AG04450 (cell line): ENCODE results near the gene ABCC10. TPM values are rescaled to one million over a fixed set of nuclear protein-coding genes. Genes with fewer than 3 reads are reported as not detected.

Experiments used
- CTCF ChIA-PET: fragments of 300-600, 350-600 bp; formaldehyde crosslinking; extraction: SDS; loops from one replicate; lab custom pipeline; 2022; ENCODE audit warnings: antibody characterized with exemption, inconsistent platforms; lab: Charles Lee
- POLR2A ChIA-PET: fragments of 350-600 bp; formaldehyde crosslinking; extraction: SDS; loops from one replicate; lab custom pipeline; 2021; ENCODE audit warnings: antibody characterized with exemption, inconsistent platforms; lab: Yijun Ruan, JAX
- DNase-seq: peaks from one replicate; pipeline ENCODE4 v3.0.0-alpha.2; 2011; ENCODE audit warnings: low read depth, low spot score
- H3K27ac ChIP-seq: one replicate; pipeline ENCODE4 v1.5.1; 2012; ENCODE audit warnings: low read depth, low read length, control low read depth
- H3K27me3 ChIP-seq: one replicate; pipeline ENCODE4 v1.6.0; 2012; ENCODE audit warnings: low read length; ENCODE audit not compliant: control insufficient read depth, insufficient read depth
- H3K4me3 ChIP-seq: 2 replicates; pipeline ENCODE4 v1.5.1; 2011; ENCODE audit warnings: mild to moderate bottlenecking, low read depth, low read length, control low read depth
- H3K9me3 ChIP-seq: 2 replicates; pipeline ENCODE4 v1.5.1; 2012; ENCODE audit warnings: low read length; ENCODE audit not compliant: control insufficient read depth, insufficient read depth
- polyA plus RNA-seq: library from polyadenylated mRNA; depleted of rRNA; stranded (reverse); fragments of >200 nt; gene quantifications from 2 replicates; pipeline ENCODE4 v1.2.3, GENCODE V29; 2011
- TF ChIP-seq, protein P1 (sequence below): IDR thresholded peaks from 2 replicates; pipeline ENCODE4 v1.5.1; 2011; ENCODE audit warnings: low read depth, low read length, control low read depth, inconsistent platforms

Gene ABCC10
- polyA plus RNA-seq, 1 experiment = 12.0 TPM

DNA sequence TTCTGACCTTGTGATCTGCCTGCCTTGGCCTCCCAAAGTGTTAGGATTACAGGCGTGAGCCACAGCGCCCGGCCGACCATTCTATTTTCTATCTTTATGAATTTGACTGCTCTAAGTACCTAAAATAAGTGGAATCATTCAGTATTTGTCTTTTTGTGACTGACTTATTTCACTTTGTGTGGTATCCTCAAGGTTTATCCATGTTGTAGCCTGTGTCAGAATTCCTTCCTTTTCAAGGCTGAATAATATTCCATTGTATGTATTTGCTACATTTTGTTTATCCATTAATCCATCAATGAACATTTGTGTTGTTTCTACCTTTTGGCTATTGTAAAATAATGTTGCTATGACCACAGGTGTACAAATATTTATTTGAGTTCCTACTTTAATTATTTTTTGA lies 45.2 kb downstream of the ABCC10 start:
- TF ChIP-seq, protein P1, sequence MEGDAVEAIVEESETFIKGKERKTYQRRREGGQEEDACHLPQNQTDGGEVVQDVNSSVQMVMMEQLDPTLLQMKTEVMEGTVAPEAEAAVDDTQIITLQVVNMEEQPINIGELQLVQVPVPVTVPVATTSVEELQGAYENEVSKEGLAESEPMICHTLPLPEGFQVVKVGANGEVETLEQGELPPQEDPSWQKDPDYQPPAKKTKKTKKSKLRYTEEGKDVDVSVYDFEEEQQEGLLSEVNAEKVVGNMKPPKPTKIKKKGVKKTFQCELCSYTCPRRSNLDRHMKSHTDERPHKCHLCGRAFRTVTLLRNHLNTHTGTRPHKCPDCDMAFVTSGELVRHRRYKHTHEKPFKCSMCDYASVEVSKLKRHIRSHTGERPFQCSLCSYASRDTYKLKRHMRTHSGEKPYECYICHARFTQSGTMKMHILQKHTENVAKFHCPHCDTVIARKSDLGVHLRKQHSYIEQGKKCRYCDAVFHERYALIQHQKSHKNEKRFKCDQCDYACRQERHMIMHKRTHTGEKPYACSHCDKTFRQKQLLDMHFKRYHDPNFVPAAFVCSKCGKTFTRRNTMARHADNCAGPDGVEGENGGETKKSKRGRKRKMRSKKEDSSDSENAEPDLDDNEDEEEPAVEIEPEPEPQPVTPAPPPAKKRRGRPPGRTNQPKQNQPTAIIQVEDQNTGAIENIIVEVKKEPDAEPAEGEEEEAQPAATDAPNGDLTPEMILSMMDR = no peak
- no peak overlapping the region for H3K4me3 ChIP-seq
- no peaks in the 10 kb centered on the region for H3K27me3 ChIP-seq
- ChIA-PET POLR2A (no interaction called here), CTCF (no interaction called here)
- no peak overlapping the region for H3K27ac ChIP-seq
- H3K9me3 ChIP-seq = no peaks in the 10 kb centered on the region
- DNase-seq = no peak

DNA sequence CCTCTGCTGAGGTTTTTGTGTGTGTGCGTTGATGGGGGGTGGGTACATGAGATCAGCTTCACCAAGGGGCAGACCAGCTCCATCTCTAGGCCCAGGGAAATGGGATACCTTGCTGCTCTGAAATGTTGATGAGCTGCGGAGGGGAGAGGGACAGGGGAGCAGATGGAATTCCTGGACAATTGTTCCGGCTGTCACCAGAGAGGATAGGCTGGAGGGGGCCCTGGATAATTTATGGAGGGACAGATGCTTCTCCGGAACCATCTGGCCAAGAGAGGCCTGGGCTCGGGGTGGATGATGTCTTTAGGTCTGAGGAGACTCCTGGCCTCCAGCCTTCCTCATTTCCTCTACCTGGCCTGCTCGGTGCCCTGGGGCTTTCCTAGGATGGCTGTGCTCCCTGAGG lies 48.2 kb downstream of the ABCC10 start:
- ChIA-PET POLR2A (no interaction called here), CTCF (no interaction called here)
- TF ChIP-seq, protein P1 = no peak
- H3K27ac ChIP-seq = no peak overlapping the region
- no peak overlapping the region for H3K4me3 ChIP-seq
- no peaks in the 10 kb centered on the region for H3K9me3 ChIP-seq
- no peak for DNase-seq
- H3K27me3 ChIP-seq = no peaks in the 10 kb centered on the region

DNA sequence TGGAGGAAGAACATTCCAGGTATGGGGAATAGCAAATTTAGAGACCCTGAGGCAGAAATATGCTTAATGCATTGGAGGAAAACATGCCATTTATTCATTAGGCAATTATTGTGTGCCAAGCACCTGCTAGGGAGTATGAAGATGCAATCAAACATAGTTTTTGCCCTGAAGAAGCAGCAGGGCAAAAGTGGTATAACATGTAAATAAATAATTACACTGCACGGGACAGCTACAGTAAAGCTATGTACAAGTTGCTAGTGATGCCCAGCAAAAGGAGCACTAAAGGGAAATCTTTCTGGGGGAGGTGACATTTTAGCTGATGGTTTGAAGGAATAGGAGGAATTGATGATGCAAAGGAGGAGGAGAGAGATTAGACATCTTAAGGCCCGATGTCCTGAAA lies 49.4 kb downstream of the ABCC10 start:
- Histone ChIP-seq H3K4me3 (peak overlapping the region; percentile 51), H3K27ac (no peak overlapping the region), H3K9me3 (no peaks in the 10 kb centered on the region), H3K27me3 (no peaks in the 10 kb centered on the region)
- ChIA-PET CTCF (interaction anchor here (0.5 to 1.5 kb wide), 5 partner anchors 18 to 213 kb away, joined by 3 read pairs; no protein-coding TSS in a partner anchor), POLR2A (interaction anchor here (0.7 to 1.6 kb wide), 4 partner anchors 17 to 155 kb away, joined by 3 to 7 read pairs (median 4); no protein-coding TSS in a partner anchor)
- TF ChIP-seq, protein P1 = no peak
- DNase-seq = no peak

DNA sequence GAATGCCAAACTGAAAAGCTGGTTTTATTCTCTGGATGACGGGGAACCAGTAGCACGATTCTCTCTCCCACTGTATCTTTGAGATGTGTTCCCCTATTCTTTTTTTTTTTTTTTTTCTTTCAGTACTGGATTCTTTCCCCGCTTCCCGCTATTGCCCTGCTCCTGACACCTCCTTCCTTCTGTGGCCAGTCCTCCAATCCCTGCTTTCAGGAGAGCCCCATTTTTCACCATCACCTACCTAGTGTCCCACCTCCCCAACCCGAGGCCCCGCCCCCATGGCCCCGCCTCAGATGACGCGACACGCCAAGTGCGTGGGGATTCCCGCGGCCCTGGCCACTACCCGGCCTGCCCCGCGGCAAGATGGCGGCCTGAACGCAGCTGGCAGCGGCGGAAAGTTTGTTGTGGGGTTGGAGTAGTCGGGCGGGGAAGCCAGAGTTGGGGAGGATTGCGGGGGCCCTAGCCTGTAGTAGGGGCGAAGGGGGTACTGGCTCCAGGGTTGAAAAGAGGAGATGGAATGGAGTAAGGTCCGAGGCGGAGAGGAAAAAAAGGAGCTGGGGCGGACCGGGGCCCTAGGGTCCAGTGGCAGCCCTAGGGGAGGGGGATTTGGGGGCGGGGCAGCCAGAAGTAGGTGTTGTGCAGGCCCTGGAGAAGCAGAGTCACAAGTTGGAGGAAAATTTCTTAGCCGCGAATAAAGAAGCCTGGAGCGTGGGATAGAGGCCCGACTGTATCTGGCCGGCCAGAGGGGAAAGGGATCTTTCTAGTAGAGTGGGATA lies 50.1 kb downstream of the ABCC10 start, which contains the start of gene TJAP1:
TSS of gene TJAP1 (plus strand) at position 336 of the 773 bp plus-strand sequence. CDS start 21,432 bp downstream, outside the sequence.
- H3K4me3 ChIP-seq = peak within 1 kb of the TSS; percentile 80
- H3K27ac ChIP-seq = peak within 1 kb of the TSS; percentile 61
- TF ChIP-seq, protein P1 = no peak
- DNase-seq = peak; percentile 53
- no peaks in the 10 kb centered on the region for H3K9me3 ChIP-seq
- H3K27me3 ChIP-seq = no peaks in the 10 kb centered on the region
- ChIA-PET POLR2A (interaction anchor here (0.6 to 1.6 kb wide), 8 partner anchors 9 to 156 kb away, joined by 3 to 8 read pairs (median 4); no protein-coding TSS in a partner anchor), CTCF (interaction anchor here (0.6 to 1.5 kb wide), 6 partner anchors 17 to 248 kb away, joined by 3 to 4 read pairs (median 3); partner anchors contain the start of gene DNPH1)

DNA sequence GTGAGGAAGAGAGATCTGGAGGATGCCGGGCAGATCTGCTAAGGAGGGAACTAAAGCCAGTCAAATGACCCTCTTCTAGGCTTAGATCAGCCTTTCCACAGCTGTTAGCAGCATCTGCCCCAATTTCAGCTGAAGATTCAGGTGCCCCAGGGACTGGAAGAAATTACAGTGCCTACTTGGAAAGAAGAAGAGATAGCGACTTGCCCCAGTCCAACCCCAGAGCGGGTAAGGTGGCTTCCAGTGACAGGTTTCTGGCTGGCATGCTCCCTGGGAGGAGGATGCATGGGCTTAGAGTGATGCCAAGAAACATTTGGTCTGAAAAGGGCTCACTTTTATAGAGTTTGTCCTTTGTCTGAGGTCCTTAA lies 50.6 kb downstream of the ABCC10 start:
- POLR2A ChIA-PET = interaction anchor here (0.7 to 1.6 kb wide), 5 partner anchors 13 to 28 kb away, joined by 3 to 6 read pairs (median 3); no protein-coding TSS in a partner anchor
- TF ChIP-seq, protein P1 = no peak
- Histone ChIP-seq H3K4me3 (peak overlapping the region; percentile 80), H3K9me3 (no peaks in the 10 kb centered on the region), H3K27me3 (no peaks in the 10 kb centered on the region), H3K27ac (peak overlapping the region; percentile 61)
- DNase-seq = no peak
- CTCF ChIA-PET = interaction anchor here (1.2 to 1.5 kb wide), 2 partner anchors 214 to 249 kb away, joined by 3 to 4 read pairs; partner anchors contain the start of gene DNPH1
